ENCODE measurements around the gene DNM3.

Gene DNM3

GRCh38 chr1:172177849-172178248 is 336.6 kb downstream of the DNM3 start:
- DNase-seq (ENCODE audit: low read depth in 2 of 2) = no peak

- no peak for DNase-seq (ENCODE audit: low read depth in 2 of 2)
Measured at GRCh38 chr1:172178886-172179285, 337.6 kb downstream of the DNM3 start.

GRCh38 chr1:172179918-172180317 is 338.6 kb downstream of the DNM3 start:
- DNase-seq (ENCODE audit: low read depth in 2 of 2) = no peak

GRCh38 chr1:172180501-172181285 is 339.4 kb downstream of the DNM3 start:
- no peak for DNase-seq (ENCODE audit: low read depth in 2 of 2)

GRCh38 chr1:172184506-172185191 is 343.4 kb downstream of the DNM3 start:
- DNase-seq (ENCODE audit: low read depth in 2 of 2) = no peak

- DNase-seq (ENCODE audit: low read depth in 2 of 2) = no peak
Measured at GRCh38 chr1:172185211-172185610, 343.9 kb downstream of the DNM3 start.

GRCh38 chr1:172185996-172186395 is 344.7 kb downstream of the DNM3 start:
- no peak for DNase-seq (ENCODE audit: low read depth in 2 of 2)

- DNase-seq (ENCODE audit: low read depth in 2 of 2) = no peak
Measured at GRCh38 chr1:172201572-172201971, 360.3 kb downstream of the DNM3 start.

GRCh38 chr1:172203135-172203823 is 362.0 kb downstream of the DNM3 start:
- no peak for DNase-seq (ENCODE audit: low read depth in 2 of 2)

GRCh38 chr1:172203902-172204301 is 362.6 kb downstream of the DNM3 start:
- DNase-seq (ENCODE audit: low read depth in 2 of 2) = no peak

- DNase-seq (ENCODE audit: low read depth in 2 of 2) = no peak
Measured at GRCh38 chr1:172206256-172206655, 365.0 kb downstream of the DNM3 start.

- no peak for DNase-seq (ENCODE audit: low read depth in 2 of 2)
Measured at GRCh38 chr1:172208635-172209034, 367.3 kb downstream of the DNM3 start.

GRCh38 chr1:172211221-172211620 is 369.9 kb downstream of the DNM3 start:
- DNase-seq (ENCODE audit: low read depth in 2 of 2) = no peak

- no peak for DNase-seq (ENCODE audit: low read depth in 2 of 2)
Measured at GRCh38 chr1:172212124-172212523, 370.8 kb downstream of the DNM3 start.

- no peak for DNase-seq (ENCODE audit: low read depth in 2 of 2)
Measured at GRCh38 chr1:172215006-172215405, 373.7 kb downstream of the DNM3 start.

GRCh38 chr1:172219966-172220365 is 378.7 kb downstream of the DNM3 start:
- DNase-seq (ENCODE audit: low read depth in 2 of 2) = no peak

- DNase-seq (ENCODE audit: low read depth in 2 of 2) = no peak
Measured at GRCh38 chr1:172220376-172220775, 379.1 kb downstream of the DNM3 start.

- no peak for DNase-seq (ENCODE audit: low read depth in 2 of 2)
Measured at GRCh38 chr1:172221436-172221835, 380.1 kb downstream of the DNM3 start.

GRCh38 chr1:172224871-172225270 is 383.6 kb downstream of the DNM3 start:
- no peak for DNase-seq (ENCODE audit: low read depth in 2 of 2)

GRCh38 chr1:172229942-172230341 is 388.6 kb downstream of the DNM3 start:
- no peak for DNase-seq (ENCODE audit: low read depth in 2 of 2)

- DNase-seq (ENCODE audit: low read depth in 2 of 2) = no peak
Measured at GRCh38 chr1:172230526-172230925, 389.2 kb downstream of the DNM3 start.

- no peak for DNase-seq (ENCODE audit: low read depth in 2 of 2)
Measured at GRCh38 chr1:172236958-172237357, 395.7 kb downstream of the DNM3 start.

- no peak for DNase-seq (ENCODE audit: low read depth in 2 of 2)
Measured at GRCh38 chr1:172238158-172238557, 396.9 kb downstream of the DNM3 start.
